Measurements from ENCODE around the gene SNX14.

GRCh38 chr6:85579581-85579980, 14.1 kb downstream of the SNX14 start:
- no peak for TF ChIP-seq CTCF (IDR thresholded peaks at IDR 0.05; ENCODE audit: insufficient read depth, low read length)
- TF ChIP-seq POLR2AphosphoS5 (IDR thresholded peaks at IDR 0.05; ENCODE audit: low read depth): no peak
- TF ChIP-seq REST (IDR thresholded peaks at IDR 0.05; ENCODE audit: insufficient replicate concordance, low read depth): no peak
- TF ChIP-seq SPI1 (IDR thresholded peaks at IDR 0.05; ENCODE audit: borderline replicate concordance, low read depth): no peak

All from HL-60 (cell line).